Ishikawa (cell line): ENCODE measurements around the gene PBX3.

ENCODE experiments used
- CEBPB ChIP-seq: IDR thresholded peaks from 2 replicates; pipeline ENCODE4 v1.6.1; 2012
- CREB1 ChIP-seq: IDR thresholded peaks from 2 replicates; pipeline ENCODE4 v1.6.1; 2012; ENCODE audit warnings: low read depth
- EGR1 ChIP-seq: IDR thresholded peaks from 2 replicates; pipeline ENCODE4 v1.6.1; 2012
- EP300 ChIP-seq: IDR thresholded peaks from 2 replicates; pipeline ENCODE4 v1.6.1; 2012; ENCODE audit warnings: borderline replicate concordance
- FOXM1 ChIP-seq: IDR thresholded peaks from 2 replicates; pipeline ENCODE4 v1.6.1; 2012; ENCODE audit warnings: low read depth, borderline replicate concordance
- MAX ChIP-seq: IDR thresholded peaks from 2 replicates; pipeline ENCODE4 v1.6.1; 2012
- NFIC ChIP-seq: IDR thresholded peaks from 2 replicates; pipeline ENCODE4 v1.6.1; 2012
- RAD21 ChIP-seq: IDR thresholded peaks from 2 replicates; pipeline ENCODE4 v1.6.1; 2012; ENCODE audit warnings: low read depth
- TAF1 ChIP-seq: IDR thresholded peaks from 2 replicates; pipeline ENCODE4 v1.6.1; 2012; ENCODE audit warnings: low read depth, mild to moderate bottlenecking
- TCF12 ChIP-seq: IDR thresholded peaks from 2 replicates; pipeline ENCODE4 v1.6.1; 2012; ENCODE audit warnings: low read depth
- TEAD4 ChIP-seq: IDR thresholded peaks from 2 replicates; pipeline ENCODE4 v1.6.1; 2012
- YY1 ChIP-seq: IDR thresholded peaks from 2 replicates; pipeline ENCODE4 v1.6.1; 2012; ENCODE audit warnings: low read depth
- ZBTB7A ChIP-seq: IDR thresholded peaks from 2 replicates; pipeline ENCODE4 v1.6.1; 2012; ENCODE audit warnings: low read depth
- TF ChIP-seq, protein P1 (sequence below): IDR thresholded peaks from 2 replicates; pipeline ENCODE4 v1.6.1; 2012
- TF ChIP-seq, protein P2 (sequence below): IDR thresholded peaks from 2 replicates; pipeline ENCODE4 v1.6.1; 2012; ENCODE audit warnings: low read depth, mild to moderate bottlenecking

Gene PBX3

GRCh38 chr9:125795970-125796596 lies 48.9 kb downstream of the PBX3 start:
- no peak for TF ChIP-seq CEBPB
- no peak for TF ChIP-seq EGR1
- TF ChIP-seq CREB1: no peak
- no peak for TF ChIP-seq MAX
- TF ChIP-seq RAD21: no peak
- no peak for TF ChIP-seq FOXM1
- TF ChIP-seq YY1: no peak
- no peak for TF ChIP-seq TAF1
- TF ChIP-seq EP300: no peak
- TF ChIP-seq TCF12: no peak
- TF ChIP-seq NFIC: no peak
- TF ChIP-seq, protein P1, sequence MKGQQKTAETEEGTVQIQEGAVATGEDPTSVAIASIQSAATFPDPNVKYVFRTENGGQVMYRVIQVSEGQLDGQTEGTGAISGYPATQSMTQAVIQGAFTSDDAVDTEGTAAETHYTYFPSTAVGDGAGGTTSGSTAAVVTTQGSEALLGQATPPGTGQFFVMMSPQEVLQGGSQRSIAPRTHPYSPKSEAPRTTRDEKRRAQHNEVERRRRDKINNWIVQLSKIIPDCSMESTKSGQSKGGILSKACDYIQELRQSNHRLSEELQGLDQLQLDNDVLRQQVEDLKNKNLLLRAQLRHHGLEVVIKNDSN: no peak
- TF ChIP-seq ZBTB7A: no peak
- no peak for TF ChIP-seq TEAD4
- TF ChIP-seq, protein P2, sequence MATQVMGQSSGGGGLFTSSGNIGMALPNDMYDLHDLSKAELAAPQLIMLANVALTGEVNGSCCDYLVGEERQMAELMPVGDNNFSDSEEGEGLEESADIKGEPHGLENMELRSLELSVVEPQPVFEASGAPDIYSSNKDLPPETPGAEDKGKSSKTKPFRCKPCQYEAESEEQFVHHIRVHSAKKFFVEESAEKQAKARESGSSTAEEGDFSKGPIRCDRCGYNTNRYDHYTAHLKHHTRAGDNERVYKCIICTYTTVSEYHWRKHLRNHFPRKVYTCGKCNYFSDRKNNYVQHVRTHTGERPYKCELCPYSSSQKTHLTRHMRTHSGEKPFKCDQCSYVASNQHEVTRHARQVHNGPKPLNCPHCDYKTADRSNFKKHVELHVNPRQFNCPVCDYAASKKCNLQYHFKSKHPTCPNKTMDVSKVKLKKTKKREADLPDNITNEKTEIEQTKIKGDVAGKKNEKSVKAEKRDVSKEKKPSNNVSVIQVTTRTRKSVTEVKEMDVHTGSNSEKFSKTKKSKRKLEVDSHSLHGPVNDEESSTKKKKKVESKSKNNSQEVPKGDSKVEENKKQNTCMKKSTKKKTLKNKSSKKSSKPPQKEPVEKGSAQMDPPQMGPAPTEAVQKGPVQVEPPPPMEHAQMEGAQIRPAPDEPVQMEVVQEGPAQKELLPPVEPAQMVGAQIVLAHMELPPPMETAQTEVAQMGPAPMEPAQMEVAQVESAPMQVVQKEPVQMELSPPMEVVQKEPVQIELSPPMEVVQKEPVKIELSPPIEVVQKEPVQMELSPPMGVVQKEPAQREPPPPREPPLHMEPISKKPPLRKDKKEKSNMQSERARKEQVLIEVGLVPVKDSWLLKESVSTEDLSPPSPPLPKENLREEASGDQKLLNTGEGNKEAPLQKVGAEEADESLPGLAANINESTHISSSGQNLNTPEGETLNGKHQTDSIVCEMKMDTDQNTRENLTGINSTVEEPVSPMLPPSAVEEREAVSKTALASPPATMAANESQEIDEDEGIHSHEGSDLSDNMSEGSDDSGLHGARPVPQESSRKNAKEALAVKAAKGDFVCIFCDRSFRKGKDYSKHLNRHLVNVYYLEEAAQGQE: no peak

DNA sequence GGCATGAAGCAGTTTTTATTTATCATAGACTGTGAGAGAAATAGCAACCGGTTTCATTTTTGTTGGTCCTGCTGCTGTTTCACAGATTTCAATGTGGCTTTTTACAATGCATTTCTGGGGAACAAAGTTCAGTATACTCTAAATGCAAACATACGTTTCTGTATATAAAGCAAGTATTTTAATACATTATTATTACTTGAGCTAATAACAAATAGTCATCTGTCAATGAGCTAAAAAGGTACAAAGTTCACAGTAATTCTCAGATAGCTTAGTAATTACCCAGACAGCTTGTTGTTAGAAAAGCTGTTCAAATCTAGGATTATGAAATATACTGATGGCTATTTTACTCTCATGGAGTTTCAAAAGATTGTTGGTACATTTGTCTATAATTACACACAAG lies 50.8 kb downstream of the PBX3 start:
- TF ChIP-seq YY1 (no peak), CEBPB (no peak), CREB1 (no peak), TEAD4 (no peak)

GRCh38 chr9:125803526-125803925 lies 56.4 kb downstream of the PBX3 start:
- no peak for TF ChIP-seq FOXM1
- no peak for TF ChIP-seq RAD21
- no peak for TF ChIP-seq TAF1
- TF ChIP-seq CEBPB: no peak
- no peak for TF ChIP-seq NFIC
- TF ChIP-seq EGR1: no peak
- no peak for TF ChIP-seq CREB1
- TF ChIP-seq, protein P2: no peak
- TF ChIP-seq YY1: no peak
- TF ChIP-seq TEAD4: no peak
- TF ChIP-seq MAX: no peak
- no peak for TF ChIP-seq ZBTB7A
- TF ChIP-seq TCF12: no peak
- no peak for TF ChIP-seq EP300
- TF ChIP-seq, protein P1: no peak

DNA sequence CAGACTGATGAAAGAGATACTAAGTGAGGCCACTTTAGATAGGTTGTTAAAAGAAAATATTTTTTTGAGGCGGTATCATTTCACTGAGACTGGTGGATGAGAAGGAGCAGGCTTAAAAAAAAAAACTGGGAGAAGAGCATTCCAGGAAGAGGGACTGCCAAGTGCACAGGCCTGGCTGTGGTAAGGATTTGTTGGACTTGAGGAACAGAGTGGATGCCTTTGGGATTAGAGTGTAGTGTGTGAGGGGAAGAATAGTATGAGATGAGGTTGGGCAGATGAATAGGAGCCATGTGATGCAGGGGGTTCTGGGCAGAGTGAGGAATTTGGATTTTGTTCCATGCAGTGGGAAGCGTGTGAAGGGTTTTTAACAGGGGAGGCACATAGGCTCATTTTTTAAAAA lies 57.9 kb downstream of the PBX3 start:
- TF ChIP-seq, protein P2: no peak
- TF ChIP-seq, protein P1: no peak
- no peak for TF ChIP-seq TAF1
- TF ChIP-seq FOXM1: no peak
- TF ChIP-seq CEBPB: no peak
- no peak for TF ChIP-seq MAX
- no peak for TF ChIP-seq EP300
- TF ChIP-seq NFIC: no peak
- TF ChIP-seq TCF12: no peak
